HG03196 (cell line): ENCODE data around the gene SFTPB.
"Not testable (repeated sequence)": the region's sequence is repeated elsewhere in the genome, so short reads cannot be mapped to it uniquely, and the experiment has no call there.

Experiments
- ATAC-seq: cut with Tn5 transposase; IDR thresholded peaks from one replicate; pipeline ENCODE4 v1.9.1; 2021; ENCODE audit not compliant: unreplicated experiment

SFTPB gene

GRCh38 chr2:85668009-85668856 is at the start of gene SFTPB:
TSS of gene SFTPB (minus strand) at chr2:85668199. CDS start at chr2:85668183, 16 bp downstream.
- no peak for ATAC-seq

- ATAC-seq, result no peak
These were observed 49.5 kb upstream of the SFTPB start for GRCh38 chr2:85717308-85718008.

GRCh38 chr2:85716346-85716914 is 48.4 kb upstream of the SFTPB start:
- ATAC-seq, result no peak

DNA sequence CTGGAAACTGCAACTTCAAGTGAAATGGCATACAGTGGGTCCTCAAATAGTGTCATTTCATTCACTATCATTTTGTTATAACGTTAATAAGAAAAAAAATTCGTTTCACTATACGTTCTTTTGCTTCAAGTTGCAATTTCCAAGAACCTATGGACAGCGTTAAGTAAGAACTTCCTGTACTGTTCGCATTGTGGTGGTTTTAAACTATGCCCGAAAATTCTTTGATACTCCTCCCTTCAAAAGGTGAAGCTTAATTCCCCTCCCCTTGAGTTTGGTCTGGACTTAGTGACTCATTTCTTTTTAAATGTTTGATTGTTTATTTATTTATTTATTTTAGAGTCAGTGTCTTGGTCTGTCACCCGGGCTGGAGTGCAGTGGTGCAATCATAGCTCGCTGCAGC is 46.8 kb upstream of the SFTPB start:
- ATAC-seq, result no peak

DNA sequence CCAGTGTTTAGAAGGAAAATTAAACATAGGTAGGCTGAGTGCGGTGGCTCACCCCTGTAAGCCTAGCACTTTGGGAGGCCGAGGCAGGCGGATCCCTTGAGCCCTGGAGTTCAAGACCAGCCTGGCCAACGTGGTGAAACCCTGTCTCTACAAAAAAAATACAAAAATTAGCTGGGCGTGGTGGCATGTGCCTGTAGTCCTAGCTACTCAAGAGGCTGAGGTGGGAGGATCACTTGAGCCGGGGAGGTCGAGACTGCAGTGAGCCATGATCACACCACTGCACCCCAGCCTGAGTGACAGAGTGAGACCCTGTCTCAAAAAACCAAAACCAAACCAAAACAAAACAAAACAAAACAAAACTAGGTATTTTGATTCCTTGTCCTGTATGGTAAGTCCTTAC is 46.4 kb upstream of the SFTPB start:
- ATAC-seq, result not testable (repeated sequence)

DNA sequence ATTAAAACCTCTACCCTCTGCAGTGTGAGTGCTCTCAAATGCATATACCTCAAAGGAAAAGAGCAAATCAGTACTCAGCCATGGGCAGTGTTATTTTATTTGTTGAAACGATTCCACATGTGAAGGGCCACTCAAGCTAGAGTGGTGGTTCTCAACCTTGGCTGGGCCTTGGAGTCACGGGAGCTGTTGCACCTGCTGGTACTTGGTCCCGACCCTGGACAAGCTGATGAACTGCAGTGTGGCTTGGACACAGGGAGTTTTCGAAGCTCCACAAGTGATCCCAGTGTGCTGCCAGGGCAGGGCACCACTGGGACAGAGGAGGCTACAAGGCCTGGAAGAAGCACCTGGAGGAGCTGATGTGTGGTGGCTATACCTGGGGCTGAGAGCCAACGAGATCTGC is 45.8 kb upstream of the SFTPB start:
- ATAC-seq, result no peak

GRCh38 chr2:85712849-85713612 is 45.0 kb upstream of the SFTPB start:
- ATAC-seq, result no peak

DNA sequence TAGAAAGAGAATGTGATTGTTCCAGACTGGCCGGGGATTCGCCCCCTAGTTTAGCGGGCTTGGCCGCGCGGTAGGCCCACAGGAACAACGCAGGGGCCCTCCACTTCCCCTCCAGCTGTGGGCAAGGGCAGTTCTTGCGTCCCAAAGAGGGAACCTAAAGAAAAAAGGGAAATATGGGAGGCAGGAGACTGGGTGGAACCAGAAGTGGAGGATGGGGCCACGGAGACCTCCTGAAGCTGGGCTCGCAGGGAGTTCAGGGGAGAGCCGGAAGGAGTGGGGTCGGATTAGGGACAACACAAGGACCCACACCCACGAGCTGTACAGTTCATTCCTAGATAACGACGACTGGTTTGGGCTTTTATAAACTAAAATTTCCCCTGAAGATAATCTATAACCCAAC is 44.3 kb upstream of the SFTPB start:
- ATAC-seq, result no peak

DNA sequence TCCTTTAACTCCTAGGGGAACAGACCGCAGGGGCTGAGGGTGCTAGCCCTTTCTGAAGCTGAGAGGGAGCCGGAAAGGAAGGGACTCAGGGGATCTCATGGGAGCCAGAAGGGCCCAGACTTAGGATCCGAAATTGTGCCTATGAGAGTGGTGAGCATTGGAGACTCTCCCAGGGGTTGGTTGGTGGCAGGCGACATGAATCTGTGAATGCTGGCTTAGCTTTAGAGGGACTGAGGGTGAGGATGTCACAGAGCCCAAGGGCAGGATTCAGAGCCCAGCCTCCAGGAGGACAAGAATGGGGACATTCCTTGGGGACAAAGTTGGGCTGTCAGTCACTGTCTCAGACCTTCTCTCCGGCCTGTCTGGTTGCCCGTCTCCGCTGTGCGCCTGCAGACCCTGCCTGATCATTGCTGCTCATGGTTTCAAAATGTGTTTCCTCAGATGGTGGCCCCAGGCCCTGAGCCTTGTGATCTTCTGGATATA is 43.6 kb upstream of the SFTPB start:
- no peak for ATAC-seq

DNA sequence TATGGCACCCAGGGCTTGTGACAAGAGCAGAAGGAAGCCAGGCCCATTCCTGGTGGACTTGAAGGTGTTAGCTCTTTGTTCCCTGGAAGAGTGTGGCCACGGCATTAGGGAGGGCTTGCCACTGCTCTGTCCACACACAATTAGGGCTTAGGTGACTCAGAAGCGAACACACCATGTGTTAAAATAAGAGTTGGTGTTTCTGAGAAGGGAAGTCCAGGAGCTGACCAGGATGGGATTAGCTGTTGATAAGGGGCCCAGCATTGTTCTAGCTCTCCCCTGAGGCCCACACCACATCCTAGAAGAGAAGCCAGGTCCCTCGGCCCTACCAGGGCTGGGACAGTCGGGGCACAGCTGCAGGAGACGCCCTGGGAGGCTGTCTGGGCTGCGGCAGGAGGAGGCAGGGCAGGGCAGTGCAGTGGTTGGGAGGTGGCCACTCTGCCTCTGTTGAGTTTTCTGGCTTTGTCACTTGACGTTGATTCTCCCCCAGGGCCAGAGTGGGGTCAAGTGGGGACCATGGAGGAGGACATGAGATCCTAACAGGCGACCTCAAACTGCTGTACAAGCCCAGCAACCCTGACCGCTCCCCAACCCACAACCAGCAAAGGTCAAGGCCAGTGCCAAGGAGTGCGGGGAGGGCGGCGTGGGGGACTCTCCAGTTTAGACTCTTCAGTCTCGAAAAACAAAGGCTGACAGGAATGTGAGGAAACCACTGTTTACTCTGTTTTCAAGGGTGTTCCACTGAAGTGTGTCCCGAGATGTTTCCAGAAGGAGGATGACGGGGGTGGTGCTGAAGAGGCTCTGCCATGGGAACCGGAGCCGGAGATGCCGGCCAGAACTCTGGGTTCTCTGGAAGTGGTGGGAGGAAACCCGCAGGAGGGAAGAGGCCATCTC is 42.9 kb upstream of the SFTPB start:
- ATAC-seq, result no peak

GRCh38 chr2:85709401-85709811 is 41.4 kb upstream of the SFTPB start:
- ATAC-seq, result no peak

DNA sequence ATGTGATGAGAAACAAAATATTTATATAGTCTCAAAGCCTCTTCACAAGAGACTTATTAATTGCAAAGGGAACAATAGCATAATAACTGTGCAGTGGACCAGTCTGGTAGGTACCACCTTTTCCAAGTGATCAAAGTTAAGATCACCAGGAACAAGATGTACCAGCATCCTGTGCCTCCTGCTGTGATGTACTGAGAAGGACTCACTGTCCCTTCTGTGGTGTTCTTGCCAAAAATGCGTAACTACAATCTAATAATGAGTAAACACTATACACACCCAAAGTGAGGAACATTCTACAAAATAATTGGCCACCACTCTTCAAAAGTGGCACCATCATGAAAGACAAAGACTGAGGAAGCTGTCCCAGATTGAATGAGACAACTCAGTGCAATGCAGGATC is 40.6 kb upstream of the SFTPB start:
- ATAC-seq, result no peak

DNA sequence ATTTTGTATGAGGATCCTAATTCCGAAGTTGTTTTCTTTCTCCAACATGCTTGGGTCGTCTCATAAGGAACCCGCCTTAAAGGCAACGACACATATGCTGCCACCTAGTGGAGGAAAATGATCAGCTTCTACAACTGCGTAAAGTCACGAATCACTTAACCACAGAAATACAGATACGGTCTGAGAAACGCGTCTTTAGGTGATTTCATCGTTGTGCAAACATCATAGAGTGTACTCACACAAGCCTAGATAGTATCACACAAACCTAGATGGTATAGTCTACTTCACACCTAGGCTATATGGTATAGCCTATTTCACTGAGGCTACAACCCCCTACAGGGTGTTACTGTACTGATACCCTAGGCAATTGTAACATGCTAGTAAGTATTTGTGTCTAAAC is 39.3 kb upstream of the SFTPB start:
- peak; percentile 44 for ATAC-seq

DNA sequence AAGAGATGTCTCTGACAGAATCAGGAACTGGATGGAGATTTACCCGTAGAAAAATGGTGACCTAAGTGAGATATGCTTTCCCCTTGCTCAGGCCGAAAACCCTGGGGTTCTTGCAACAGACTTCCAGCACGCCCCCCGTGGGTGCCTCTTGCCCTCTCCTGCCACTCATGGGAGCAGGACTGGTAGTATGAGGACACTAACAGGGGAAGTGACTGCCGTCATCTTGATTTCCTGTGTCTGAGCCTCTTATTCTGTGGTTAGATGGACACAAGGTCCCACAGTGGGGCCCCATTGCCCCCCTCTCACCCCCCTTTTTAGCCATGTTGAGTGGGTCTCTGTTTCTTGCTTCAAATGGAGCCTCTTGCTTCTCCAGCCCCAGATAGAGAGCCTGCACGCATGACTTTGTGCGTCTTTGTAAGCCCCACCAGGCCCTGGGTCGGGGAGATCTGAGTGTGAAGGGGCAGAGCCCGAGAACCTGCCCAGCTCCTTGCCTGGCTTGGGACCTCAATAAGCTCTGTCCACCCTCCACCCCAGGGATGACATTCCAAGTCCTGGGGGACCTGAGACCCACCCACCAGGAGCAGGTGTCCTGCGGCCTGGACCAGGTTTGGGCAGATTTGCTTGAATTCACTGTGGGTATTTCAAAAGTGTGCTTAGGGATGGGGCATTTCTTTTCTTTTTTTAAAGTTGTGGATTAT is 38.7 kb upstream of the SFTPB start:
- ATAC-seq, result no peak

GRCh38 chr2:85706063-85706462 is 38.1 kb upstream of the SFTPB start:
- ATAC-seq, result no peak

- no peak for ATAC-seq
These were observed 37.7 kb upstream of the SFTPB start for GRCh38 chr2:85705680-85706039.

DNA sequence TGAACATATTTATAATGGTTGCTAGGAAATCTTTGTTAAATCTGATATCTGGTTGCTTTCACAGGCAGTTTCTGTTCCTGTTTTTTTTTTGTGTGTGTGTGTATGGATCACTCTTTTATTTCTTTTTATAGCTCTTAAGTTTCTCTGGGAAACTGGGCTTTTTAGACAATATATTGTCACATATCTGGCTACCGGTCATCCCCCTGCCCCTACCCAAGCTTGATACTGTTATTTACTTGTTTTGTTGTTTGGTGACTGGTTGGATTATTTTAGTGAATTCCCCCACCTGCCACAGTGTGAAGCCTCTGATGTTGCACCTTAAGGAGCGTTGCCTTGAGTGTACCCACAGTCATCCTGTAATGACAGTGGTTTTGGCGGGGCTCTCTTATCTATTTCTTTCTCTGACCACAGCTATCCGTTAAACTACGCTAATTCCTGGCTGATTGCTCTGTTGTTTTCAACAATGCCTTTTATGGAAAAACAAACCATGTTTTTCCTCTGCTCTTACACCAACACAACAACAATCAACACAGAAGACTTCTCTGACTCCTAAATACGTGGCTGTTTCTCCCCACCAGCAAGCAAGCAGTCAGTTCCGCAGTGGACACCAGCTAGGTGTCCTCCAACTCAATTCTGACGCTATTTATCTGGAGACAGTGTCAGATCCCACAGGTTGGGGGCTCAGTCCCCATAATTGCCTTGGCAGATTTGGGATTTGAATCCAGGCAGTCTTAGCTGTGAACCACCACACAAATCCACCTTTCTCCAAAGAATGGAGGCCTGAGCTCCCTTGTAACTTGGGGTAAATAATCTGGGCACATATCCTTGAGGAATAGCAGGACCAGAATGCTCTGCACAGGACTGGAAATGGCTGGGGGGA is 37.0 kb upstream of the SFTPB start:
- ATAC-seq, result peak; percentile 49

DNA sequence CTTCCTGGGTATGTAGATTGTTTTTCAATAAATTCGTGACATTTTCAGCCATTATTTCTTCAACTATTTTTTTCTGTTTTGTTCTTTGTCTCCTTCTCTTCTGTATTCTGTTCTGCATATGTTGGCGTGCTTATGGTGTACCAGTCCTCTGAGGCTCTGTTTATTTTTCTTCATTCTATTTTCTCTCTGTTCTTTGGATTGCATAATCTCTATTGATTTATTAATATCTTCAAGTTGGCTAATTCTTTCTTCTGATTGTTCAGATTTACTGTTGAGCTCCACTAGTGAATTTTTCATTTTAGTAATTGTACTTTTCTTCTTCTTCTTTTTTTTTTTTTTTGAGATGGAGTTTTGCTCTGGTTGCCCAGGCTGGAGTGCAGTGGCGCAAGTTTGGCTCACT is 36.0 kb upstream of the SFTPB start:
- ATAC-seq, result no peak

- ATAC-seq, result no peak
These were observed 35.3 kb upstream of the SFTPB start for GRCh38 chr2:85703329-85703728.
